GM12878 (cell line): ENCODE data around the gene BMPR2. TPM values are rescaled to one million over a fixed set of nuclear protein-coding genes. Genes with fewer than 3 reads are reported as not detected.

Experiments used
- ATAC-seq: fragments of 200-7000 bp; cut with Tn5 transposase; 3 replicates; pipeline ENCODE4 v1.9.1; 2020; ENCODE audit warnings: mild to moderate bottlenecking, moderate library complexity
- BruUV-seq: library from RNA; stranded (reverse); fragments of 400-500 nt; replicated peaks from 2 replicates; lab custom pipeline; 2021; lab: Mats Ljungman, UMichigan
- CTCF ChIA-PET: fragments of 300-600 bp; sonication (Branson Sonifier 250); formaldehyde crosslinking; extraction: SDS; loops from one replicate; lab custom pipeline; 2021; ENCODE audit warnings: inconsistent platforms; lab: Yijun Ruan, JAX
- POLR2A ChIA-PET: fragments of 350-600 bp; formaldehyde crosslinking; extraction: SDS; loops from one replicate; lab custom pipeline; 2021; ENCODE audit warnings: inconsistent platforms; lab: Charles Lee
- RAD21 ChIA-PET: fragments of 300-600 bp; sonication (Branson Sonifier 250); formaldehyde crosslinking; loops from one replicate; lab custom pipeline; 2023; ENCODE audit warnings: antibody characterized with exemption; ENCODE audit not compliant: unreplicated experiment; lab: Charles Lee
- SMC1A ChIA-PET: fragments of 300-600 bp; sonication (Branson Sonifier 250); formaldehyde crosslinking; loops from one replicate; lab custom pipeline; 2023; ENCODE audit not compliant: unreplicated experiment, uncharacterized antibody; lab: Charles Lee
- DNase-seq: peaks from one replicate; pipeline ENCODE4 v3.0.0-alpha.2; 2011; ENCODE audit warnings: low read depth, low spot score
- FAIRE-seq: peaks from 3 replicates; lab custom pipeline; 2011; peaks lifted over from hg19 to GRCh38; lab: Jason Lieb, UNC
- H2AFZ ChIP-seq: 2 replicates; pipeline ENCODE4 v1.6.0; 2011; ENCODE audit warnings: low read depth, low read length, control low read depth; ENCODE audit not compliant: control insufficient read depth
- H3K27ac ChIP-seq: 2 replicates; pipeline ENCODE4 v1.5.1; 2011; ENCODE audit warnings: control low read depth; ENCODE audit not compliant: control insufficient read depth, insufficient read depth
- H3K27me3 ChIP-seq, 2 experiments: replicated peaks in 1 of 2; 2 replicates each; pipeline versions ENCODE4 v1.6.0 to v1.6.1; 2011; ENCODE audit warnings: low read length in 1 of 2; ENCODE audit not compliant: control insufficient read depth in 2 of 2, insufficient read depth in 2 of 2
- H3K36me3 ChIP-seq, 2 experiments: 2 replicates each; pipeline ENCODE4 v1.5.1; 2011; ENCODE audit warnings: low read length in 1 of 2; ENCODE audit not compliant: control insufficient read depth in 2 of 2, insufficient read depth in 2 of 2
- H3K4me1 ChIP-seq: 2 replicates; pipeline ENCODE4 v1.6.1; 2011; ENCODE audit warnings: mild to moderate bottlenecking, low read length, moderate library complexity, mixed read lengths; ENCODE audit not compliant: control insufficient read depth, insufficient read depth
- H3K4me2 ChIP-seq: 2 replicates; pipeline ENCODE4 v1.6.0; 2011; ENCODE audit warnings: control low read depth; ENCODE audit not compliant: control insufficient read depth, insufficient read depth
- H3K4me3 ChIP-seq: fragments of 200-600 bp; sonication (generic); 2 replicates; pipeline ENCODE4 v1.5.1; 2016
- H3K79me2 ChIP-seq: 2 replicates; pipeline ENCODE4 v1.6.0; 2011; ENCODE audit warnings: low read length; ENCODE audit not compliant: control insufficient read depth, insufficient read depth
- H3K9ac ChIP-seq: 2 replicates; pipeline ENCODE4 v1.8.0; 2011; ENCODE audit warnings: low read length, control low read depth, mixed read lengths; ENCODE audit not compliant: control insufficient read depth, insufficient read depth
- H3K9me3 ChIP-seq: replicated peaks from 3 replicates; pipeline ENCODE4 v1.5.1; 2011; ENCODE audit warnings: mild to moderate bottlenecking, low read length; ENCODE audit not compliant: control insufficient read depth, insufficient read depth
- H4K20me1 ChIP-seq: 2 replicates; pipeline ENCODE4 v1.6.0; 2011; ENCODE audit not compliant: control insufficient read depth, insufficient read depth
- ASH2L ChIP-seq: fragments of 300-600, 200-600 bp; sonication (generic); IDR thresholded peaks from 2 replicates; pipeline ENCODE4 v1.6.1; 2017; ENCODE audit warnings: low read depth, mild to moderate bottlenecking, borderline replicate concordance
- CEBPB ChIP-seq, 2 experiments: fragments of 150-350 bp in 1 of 2; IDR thresholded peaks; 2 replicates each; pipeline ENCODE4 v1.6.1; 2012 to 2014; ENCODE audit warnings: low read depth in 2 of 2, low read length in 2 of 2, borderline replicate concordance in 1 of 2, inconsistent platforms in 1 of 2
- CHD1 ChIP-seq: IDR thresholded peaks from 2 replicates; pipeline ENCODE4 v1.6.1; 2012; ENCODE audit warnings: low read depth, low read length, improper control_type of control experiment
- CREB1 ChIP-seq: IDR thresholded peaks from 2 replicates; pipeline ENCODE4 v1.6.1; 2012; ENCODE audit warnings: low read depth, mild to moderate bottlenecking, inconsistent platforms
- HSF1 ChIP-seq: fragments of 150-350 bp; IDR thresholded peaks from 2 replicates; pipeline ENCODE4 v1.6.1; 2014; ENCODE audit warnings: mild to moderate bottlenecking, low read depth, low read length
- MXI1 ChIP-seq: fragments of 150-350 bp; IDR thresholded peaks from 2 replicates; pipeline ENCODE4 v1.6.1; 2011; ENCODE audit warnings: low read depth, mild to moderate bottlenecking, inconsistent platforms, low read length, improper control_type of control experiment
- POLR2AphosphoS2 ChIP-seq: IDR thresholded peaks from 2 replicates; pipeline ENCODE4 v1.6.1; 2011; ENCODE audit warnings: low read depth, mild to moderate bottlenecking, low read length, improper control_type of control experiment, moderate library complexity
- POLR2AphosphoS5 ChIP-seq: IDR thresholded peaks from 2 replicates; pipeline ENCODE4 v1.6.1; 2011; ENCODE audit warnings: mild to moderate bottlenecking, low read length, inconsistent platforms
- SIN3A ChIP-seq: IDR thresholded peaks from 2 replicates; pipeline ENCODE4 v1.6.1; 2012; ENCODE audit warnings: low read depth, low read length, improper control_type of control experiment
- STAT1 ChIP-seq: fragments of 450-650 bp; conservative IDR thresholded peaks from 2 replicates; pipeline ENCODE4 v1.6.1; 2014; ENCODE audit warnings: antibody characterized with exemption, mild to moderate bottlenecking
- TBL1XR1 ChIP-seq: IDR thresholded peaks from 2 replicates; pipeline ENCODE4 v1.6.1; 2012; ENCODE audit warnings: low read depth, low read length, improper control_type of control experiment
- ZBTB11 ChIP-seq: fragments of 450-650 bp; formaldehyde crosslinking; IDR thresholded peaks from 2 replicates; pipeline ENCODE4 v1.5.0; 2022; ENCODE audit warnings: mild to moderate bottlenecking, missing genetic modification characterization
- ZSCAN29 ChIP-seq: fragments of 450-650 bp; IDR thresholded peaks from 2 replicates; pipeline ENCODE4 v1.6.1; 2017; ENCODE audit warnings: mild to moderate bottlenecking, moderate library complexity
- WGBS: methylation state at CpG from one replicate; pipeline ENCODE4 v1.1.6; 2016; ENCODE audit warnings: low lambda C conversion rate; ENCODE audit not compliant: insufficient replicate concordance, insufficient coverage; ENCODE audit errors: missing lambda C conversion rate; 5-methylcytosine and 5-hydroxymethylcytosine counted together
- in situ Hi-C: fragments of 300-500 bp; cut with MboI; formaldehyde crosslinking; loops from 9 replicates; pipeline ENCODE4 v1.14.3; 2018; ENCODE audit warnings: mixed read lengths
- intact Hi-C: fragments of 100-400 bp; cut with micrococcal nuclease; formaldehyde crosslinking; loops from one replicate; pipeline ENCODE4 v1.14.2; 2022; ENCODE audit not compliant: unreplicated experiment
- polyA plus RNA-seq, 11 experiments: library from polyadenylated mRNA; depleted of rRNA in 4 of 11; unstranded in 6 of 11; stranded (reverse) in 5 of 11; fragments of >200 nt; fragmentation: Nextera tagmentation in 4 of 11; fragmentation: Illumina TruSeq in 1 of 11; extraction: Ambion mirVana in 4 of 11; extraction: Trizol in 1 of 11; gene quantifications; 1 replicate in 1 of 11; 2 replicates in 10 of 11; pipeline versions ENCODE4 v1.2.1 to v1.2.3, GENCODE V29; 2011 to 2016; ENCODE audit warnings: inconsistent platforms in 2 of 11, missing spikeins in 2 of 11, low read depth in 1 of 11
- total RNA-seq, 4 experiments: library from RNA; depleted of rRNA in 3 of 4; stranded (reverse); fragments of >200 nt in 3 of 4; fragmentation: Illumina TruSeq in 1 of 4; extraction: Trizol in 1 of 4; gene quantifications; 2 replicates each; pipeline versions ENCODE4 v1.2.1 to v1.2.3, GENCODE V29; 2013 to 2021

The BMPR2 gene
- total and polyA plus RNA-seq, 10 of the 15 experiments (the other 5 are each of a cell fraction or from before 2014, with no cell fraction given): 2.4 to 33.0 (median 7.1) TPM

GRCh38 chr2:202410092-202410491 lies 34.0 kb downstream of the BMPR2 start:
- intact Hi-C loops: no loop called here
- no TSS peak for BruUV-seq
- H3K79me2 ChIP-seq: peaks cover 8% of the 10 kb centered on the region

GRCh38 chr2:202411097-202411496 lies 35.0 kb downstream of the BMPR2 start:
- Histone ChIP-seq H2AFZ (no peak overlapping the region), H4K20me1 (no peaks in the 10 kb centered on the region), H3K9me3 (no peaks in the 10 kb centered on the region; the same call in 2 of the 3 replicates), H3K4me3 (no peak overlapping the region), H3K36me3 (no peaks in the 10 kb centered on the region), H3K79me2 (peaks cover 5% of the 10 kb centered on the region), H3K27ac (no peak overlapping the region), H3K4me1 (peaks cover under 1% of the 10 kb centered on the region; the same call in 1 of the 2 replicates), H3K9ac (no peak overlapping the region), H3K4me2 (no peak overlapping the region), H3K27me3 (no peaks in the 10 kb centered on the region)
- ChIA-PET RAD21 (no interaction called here), CTCF (no interaction called here), SMC1A (interaction anchor here (1.5 kb wide), 1 partner anchor 13 kb away, joined by 3 read pairs; no protein-coding TSS in a partner anchor), POLR2A (no interaction called here)
- in situ Hi-C loops (no loop called here), intact Hi-C loops (no loop called here)
- ATAC-seq (no peak), DNase-seq (no peak), FAIRE-seq (no peak)
- BruUV-seq: no TSS peak
- 0% methylated on average over 1 of the region's 1 CpG for whole genome bisulfite sequencing
- TF ChIP-seq ZBTB11 (CRISPR knock-in tag): no peak
- TF ChIP-seq HSF1: no peak
- TF ChIP-seq ZSCAN29: no peak
- no peak for TF ChIP-seq CHD1
- no peak for TF ChIP-seq TBL1XR1
- no peak for TF ChIP-seq SIN3A
- no peak for TF ChIP-seq ASH2L
- TF ChIP-seq MXI1: no peak

More at GRCh38 chr2:202410092-202410491, 34.0 kb downstream of the BMPR2 start:
- POLR2A ChIA-PET: no interaction called here
- FAIRE-seq (no peak), DNase-seq (no peak), ATAC-seq (no peak)
- SMC1A ChIA-PET: interaction anchor here (1.5 kb wide), 1 partner anchor 12 kb away, joined by 3 read pairs; no protein-coding TSS in a partner anchor
- TF ChIP-seq ZSCAN29 (no peak), CEBPB (IDR thresholded peaks at IDR 0.05; ENCODE audit: borderline replicate concordance in 1 of 2, low read depth in 2 of 2, low read length in 2 of 2) (no peak), POLR2AphosphoS5 (no peak), CREB1 (no peak), STAT1 (no peak), POLR2AphosphoS2 (no peak)
- WGBS: 62% methylated on average over 5 of the region's 5 CpGs
- peaks cover 5% of the 10 kb centered on the region for H3K4me1 ChIP-seq
- no peaks in the 10 kb centered on the region for H3K27me3 ChIP-seq
- no peaks in the 10 kb centered on the region for H3K36me3 ChIP-seq
- H4K20me1 ChIP-seq: no peaks in the 10 kb centered on the region
- CTCF ChIA-PET: no interaction called here
- no peaks in the 10 kb centered on the region; the same call in 2 of the 3 replicates for H3K9me3 ChIP-seq
- H3K4me2 ChIP-seq: no peak overlapping the region
- RAD21 ChIA-PET: no interaction called here
- no peak overlapping the region for H3K27ac ChIP-seq
- H3K4me3 ChIP-seq: no peak overlapping the region
- no peak overlapping the region for H3K9ac ChIP-seq
- in situ Hi-C loops: no loop called here
- no peak overlapping the region for H2AFZ ChIP-seq
